Memory B cell (primary cell): ENCODE data around the gene STEAP2.

Experiments used
- ATAC-seq: fragments of 150-1000 bp; cut with Tn5 transposase; 2 replicates; pipeline ENCODE4 v1.10.0; 2021; ENCODE audit warnings: low read depth, mild to moderate bottlenecking, moderate library complexity
- DNase-seq, 2 donors: peaks; one replicate each; pipeline ENCODE4 v3.0.0; 2022; ENCODE audit warnings: low spot score in 2 of 2
- H3K27ac Mint-ChIP-seq: one replicate; pipeline ENCODE4 v1.8.0; 2022; ENCODE audit warnings: mild to moderate bottlenecking, moderate library complexity, mixed read lengths
- H3K27me3 Mint-ChIP-seq: one replicate; pipeline ENCODE4 v1.8.0; 2022; ENCODE audit warnings: mixed read lengths
- H3K36me3 Mint-ChIP-seq: one replicate; pipeline ENCODE4 v1.8.0; 2022; ENCODE audit warnings: mild to moderate bottlenecking, mixed read lengths
- H3K4me1 Mint-ChIP-seq: one replicate; pipeline ENCODE4 v1.8.0; 2022; ENCODE audit warnings: mixed read lengths
- H3K4me3 Mint-ChIP-seq: one replicate; pipeline ENCODE4 v1.8.0; 2022; ENCODE audit warnings: mild to moderate bottlenecking, moderate library complexity, mixed read lengths
- H3K9me3 Mint-ChIP-seq: one replicate; pipeline ENCODE4 v1.8.0; 2022; ENCODE audit warnings: mixed read lengths

STEAP2 gene

DNA sequence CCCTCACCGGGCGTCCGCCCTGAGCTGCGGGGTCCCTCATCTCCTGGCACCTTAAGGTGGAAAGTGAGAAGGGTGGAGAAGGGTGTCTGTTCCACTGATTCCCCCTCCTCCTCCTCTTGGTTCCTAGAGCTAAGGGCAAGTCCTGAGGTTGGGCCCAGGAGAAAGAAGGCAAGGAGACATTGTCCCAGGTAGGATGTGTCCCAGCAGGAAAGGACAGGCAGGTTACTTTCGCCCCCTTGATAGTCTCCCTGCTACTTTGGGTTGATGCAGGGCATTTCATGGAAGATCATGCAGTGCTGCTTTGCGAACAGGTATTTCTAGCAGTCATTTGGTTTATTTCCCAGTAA, 582 bp downstream of the STEAP2 start:
- H3K4me3 Mint-ChIP-seq, result peak overlapping the region; percentile 68
- H3K36me3 Mint-ChIP-seq, result no peaks in the 10 kb centered on the region
- no peak for ATAC-seq
- H3K27me3 Mint-ChIP-seq, result peaks cover 7% of the 10 kb centered on the region
- H3K27ac Mint-ChIP-seq, result no peak overlapping the region
- peaks cover 4% of the 10 kb centered on the region for H3K4me1 Mint-ChIP-seq
- H3K9me3 Mint-ChIP-seq, result peaks cover 3% of the 10 kb centered on the region
- no peak for DNase-seq

- DNase-seq (no peak), ATAC-seq (no peak)
- no peaks in the 10 kb centered on the region for H3K4me1 Mint-ChIP-seq
- no peaks in the 10 kb centered on the region for H3K36me3 Mint-ChIP-seq
- no peak overlapping the region for H3K4me3 Mint-ChIP-seq
- no peaks in the 10 kb centered on the region for H3K9me3 Mint-ChIP-seq
- no peak overlapping the region for H3K27ac Mint-ChIP-seq
- peaks cover 6% of the 10 kb centered on the region for H3K27me3 Mint-ChIP-seq
Measured at GRCh38 chr7:90213521-90213920, 2.0 kb downstream of the STEAP2 start.

GRCh38 chr7:90216080-90216674, 4.6 kb downstream of the STEAP2 start:
- peaks cover 7% of the 10 kb centered on the region for H3K27me3 Mint-ChIP-seq
- no peak overlapping the region for H3K27ac Mint-ChIP-seq
- no peaks in the 10 kb centered on the region for H3K36me3 Mint-ChIP-seq
- H3K4me3 Mint-ChIP-seq, result no peak overlapping the region
- no peaks in the 10 kb centered on the region for H3K4me1 Mint-ChIP-seq
- DNase-seq (no peak), ATAC-seq (no peak)
- H3K9me3 Mint-ChIP-seq, result no peaks in the 10 kb centered on the region

DNA sequence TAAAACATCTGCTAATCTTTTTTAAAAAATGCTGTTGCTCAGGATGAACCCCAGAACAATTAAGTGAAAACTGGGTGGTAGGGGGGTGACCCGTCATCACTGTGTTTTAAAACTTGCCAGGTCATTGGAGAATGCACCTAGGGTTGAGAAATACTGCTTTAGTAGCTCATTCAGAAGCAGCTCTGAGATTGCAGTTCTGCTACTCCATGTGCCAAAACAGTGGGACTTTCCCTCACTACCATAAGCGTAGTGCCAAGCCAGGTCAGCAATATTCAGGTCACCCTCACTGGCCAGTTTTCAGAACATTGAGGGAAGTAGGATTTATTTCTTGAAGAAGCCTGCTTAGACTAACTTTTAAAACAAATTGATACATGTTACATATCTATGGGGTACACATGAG, 5.2 kb downstream of the STEAP2 start:
- Mint-ChIP-seq H3K36me3 (no peaks in the 10 kb centered on the region), H3K4me1 (no peaks in the 10 kb centered on the region), H3K9me3 (no peaks in the 10 kb centered on the region), H3K27me3 (peaks cover 4% of the 10 kb centered on the region), H3K4me3 (no peak overlapping the region), H3K27ac (no peak overlapping the region)
- DNase-seq (no peak), ATAC-seq (no peak)

GRCh38 chr7:90222390-90222789, 10.8 kb downstream of the STEAP2 start:
- Mint-ChIP-seq H3K27me3 (peaks cover 10% of the 10 kb centered on the region), H3K27ac (no peak overlapping the region), H3K9me3 (no peaks in the 10 kb centered on the region), H3K4me3 (no peak overlapping the region), H3K36me3 (no peaks in the 10 kb centered on the region), H3K4me1 (no peaks in the 10 kb centered on the region)
- ATAC-seq (no peak), DNase-seq (no peak)

DNA sequence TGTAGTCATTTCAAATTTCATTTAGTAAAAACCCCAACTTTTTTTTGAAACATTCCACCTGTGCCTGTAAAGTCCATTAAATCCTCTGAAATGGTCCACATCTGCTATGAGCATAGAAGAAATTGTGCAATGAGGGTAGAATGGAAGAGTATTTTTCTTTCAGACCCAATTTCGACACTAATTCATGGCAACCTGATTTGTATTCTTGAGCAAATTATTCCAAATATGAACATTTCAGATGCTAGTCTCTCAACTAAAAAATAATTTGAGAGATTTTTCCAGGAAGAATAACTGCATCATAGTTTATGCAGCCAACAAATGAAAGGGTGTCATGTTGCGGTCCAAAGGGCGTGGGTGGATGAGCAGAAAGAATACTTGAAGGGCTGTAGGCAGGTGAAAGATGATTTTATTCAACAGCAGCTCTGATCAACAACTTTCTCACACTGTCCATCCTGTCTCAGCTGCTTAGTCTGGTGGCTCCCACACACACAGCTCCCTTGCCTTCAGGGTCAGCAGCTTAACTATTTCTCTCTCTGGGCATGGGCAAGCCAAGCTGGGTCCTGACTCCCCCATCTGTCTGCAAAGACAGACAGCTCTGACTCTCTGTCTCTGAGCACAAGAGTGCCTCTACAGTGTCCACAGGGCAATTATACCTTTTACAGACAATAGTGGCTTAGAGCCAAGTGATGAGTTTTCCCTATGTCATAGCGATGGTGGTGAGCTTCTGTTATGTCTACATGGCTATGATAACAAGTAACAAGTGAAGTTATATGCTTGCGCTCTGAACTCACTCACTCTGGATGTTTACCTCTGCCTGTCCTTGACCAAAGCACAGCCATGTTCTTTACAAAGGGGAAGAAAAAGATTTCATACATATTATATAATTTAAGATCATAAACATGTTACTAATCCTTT, 11.5 kb downstream of the STEAP2 start:
- H3K36me3 Mint-ChIP-seq, result no peaks in the 10 kb centered on the region
- no peaks in the 10 kb centered on the region for H3K4me1 Mint-ChIP-seq
- no peak overlapping the region for H3K27ac Mint-ChIP-seq
- H3K9me3 Mint-ChIP-seq, result no peaks in the 10 kb centered on the region
- no peak overlapping the region for H3K4me3 Mint-ChIP-seq
- H3K27me3 Mint-ChIP-seq, result peaks cover 10% of the 10 kb centered on the region
- ATAC-seq (no peak), DNase-seq (no peak)

GRCh38 chr7:90224195-90224594, 12.7 kb downstream of the STEAP2 start:
- H3K27ac Mint-ChIP-seq, result no peak overlapping the region
- H3K9me3 Mint-ChIP-seq, result no peaks in the 10 kb centered on the region
- H3K36me3 Mint-ChIP-seq, result no peaks in the 10 kb centered on the region
- ATAC-seq (no peak), DNase-seq (no peak)
- H3K4me1 Mint-ChIP-seq, result no peaks in the 10 kb centered on the region
- H3K27me3 Mint-ChIP-seq, result peaks cover 10% of the 10 kb centered on the region
- H3K4me3 Mint-ChIP-seq, result no peak overlapping the region

DNA sequence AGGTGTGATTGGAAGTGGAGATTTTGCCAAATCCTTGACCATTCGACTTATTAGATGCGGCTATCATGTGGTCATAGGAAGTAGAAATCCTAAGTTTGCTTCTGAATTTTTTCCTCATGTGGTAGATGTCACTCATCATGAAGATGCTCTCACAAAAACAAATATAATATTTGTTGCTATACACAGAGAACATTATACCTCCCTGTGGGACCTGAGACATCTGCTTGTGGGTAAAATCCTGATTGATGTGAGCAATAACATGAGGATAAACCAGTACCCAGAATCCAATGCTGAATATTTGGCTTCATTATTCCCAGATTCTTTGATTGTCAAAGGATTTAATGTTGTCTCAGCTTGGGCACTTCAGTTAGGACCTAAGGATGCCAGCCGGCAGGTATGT, 13.6 kb downstream of the STEAP2 start:
- H3K4me1 Mint-ChIP-seq, result no peaks in the 10 kb centered on the region
- H3K9me3 Mint-ChIP-seq, result no peaks in the 10 kb centered on the region
- DNase-seq, result no peak
- no peak overlapping the region for H3K27ac Mint-ChIP-seq
- no peaks in the 10 kb centered on the region for H3K36me3 Mint-ChIP-seq
- no peak overlapping the region for H3K4me3 Mint-ChIP-seq
- no peak for ATAC-seq
- H3K27me3 Mint-ChIP-seq, result peaks cover 10% of the 10 kb centered on the region

DNA sequence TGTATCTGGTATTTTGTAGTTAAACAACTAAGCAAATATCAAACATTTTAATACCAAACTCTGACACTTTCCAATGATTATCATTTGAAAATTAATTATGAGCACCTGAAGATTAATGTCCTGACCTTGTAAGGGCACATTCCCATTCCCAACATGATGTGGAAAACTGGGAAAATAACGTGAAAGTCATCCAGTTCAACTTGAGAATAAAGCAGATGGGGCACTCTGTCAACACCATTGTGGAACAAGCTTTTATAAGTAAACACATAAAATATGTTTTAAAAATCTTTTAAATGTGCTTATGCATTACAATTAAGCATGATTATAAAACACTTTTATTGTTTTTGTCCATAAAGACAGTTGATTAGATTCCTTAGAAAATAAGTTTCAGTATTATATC, 14.1 kb downstream of the STEAP2 start:
- H3K4me3 Mint-ChIP-seq, result no peak overlapping the region
- H3K4me1 Mint-ChIP-seq, result no peaks in the 10 kb centered on the region
- H3K27ac Mint-ChIP-seq, result no peak overlapping the region
- H3K9me3 Mint-ChIP-seq, result no peaks in the 10 kb centered on the region
- peaks cover 7% of the 10 kb centered on the region for H3K27me3 Mint-ChIP-seq
- no peak for DNase-seq
- H3K36me3 Mint-ChIP-seq, result no peaks in the 10 kb centered on the region
- ATAC-seq, result no peak

DNA sequence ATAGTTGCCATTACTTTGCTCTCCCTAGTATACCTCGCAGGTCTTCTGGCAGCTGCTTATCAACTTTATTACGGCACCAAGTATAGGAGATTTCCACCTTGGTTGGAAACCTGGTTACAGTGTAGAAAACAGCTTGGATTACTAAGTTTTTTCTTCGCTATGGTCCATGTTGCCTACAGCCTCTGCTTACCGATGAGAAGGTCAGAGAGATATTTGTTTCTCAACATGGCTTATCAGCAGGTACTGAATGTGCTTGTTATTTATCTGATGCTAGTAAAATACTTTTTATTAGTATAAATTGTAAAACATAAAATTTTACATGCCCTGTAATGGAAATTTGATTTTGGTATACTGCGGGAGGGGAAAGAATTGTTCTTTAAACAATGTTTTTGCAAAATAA, 15.7 kb downstream of the STEAP2 start:
- H3K4me1 Mint-ChIP-seq, result no peaks in the 10 kb centered on the region
- no peak for ATAC-seq
- H3K36me3 Mint-ChIP-seq, result no peaks in the 10 kb centered on the region
- H3K4me3 Mint-ChIP-seq, result no peak overlapping the region
- no peak overlapping the region for H3K27ac Mint-ChIP-seq
- no peak for DNase-seq
- peaks cover 7% of the 10 kb centered on the region for H3K27me3 Mint-ChIP-seq
- no peaks in the 10 kb centered on the region for H3K9me3 Mint-ChIP-seq

- DNase-seq (no peak), ATAC-seq (no peak)
- H3K9me3 Mint-ChIP-seq, result no peaks in the 10 kb centered on the region
- no peaks in the 10 kb centered on the region for H3K27me3 Mint-ChIP-seq
- H3K27ac Mint-ChIP-seq, result no peak overlapping the region
- no peaks in the 10 kb centered on the region for H3K4me1 Mint-ChIP-seq
- H3K4me3 Mint-ChIP-seq, result no peak overlapping the region
- H3K36me3 Mint-ChIP-seq, result no peaks in the 10 kb centered on the region
Measured at GRCh38 chr7:90229682-90230081, 18.1 kb downstream of the STEAP2 start.

DNA sequence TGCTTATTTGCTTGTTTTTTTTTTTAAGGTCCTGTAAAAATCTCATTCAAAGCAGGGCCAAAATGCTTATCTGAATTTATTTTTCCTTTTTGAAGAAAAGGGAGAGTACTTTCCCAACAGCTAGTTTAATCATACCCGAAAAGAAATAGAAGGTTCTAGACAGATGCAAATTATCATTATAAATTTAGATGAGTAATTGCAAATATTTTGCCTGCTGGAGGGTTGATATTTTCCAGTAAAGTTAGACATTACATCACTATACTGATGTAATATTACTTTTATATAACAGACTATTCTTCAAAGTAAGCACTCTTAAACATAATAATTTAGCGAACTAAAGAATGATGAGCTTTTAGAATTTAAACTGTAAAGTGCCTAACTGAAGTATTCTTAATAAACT, 19.3 kb downstream of the STEAP2 start:
- no peak for ATAC-seq
- no peaks in the 10 kb centered on the region for H3K9me3 Mint-ChIP-seq
- no peak for DNase-seq
- no peaks in the 10 kb centered on the region for H3K27me3 Mint-ChIP-seq
- no peak overlapping the region for H3K27ac Mint-ChIP-seq
- H3K36me3 Mint-ChIP-seq, result no peaks in the 10 kb centered on the region
- H3K4me1 Mint-ChIP-seq, result no peaks in the 10 kb centered on the region
- no peak overlapping the region for H3K4me3 Mint-ChIP-seq

- ATAC-seq (no peak), DNase-seq (no peak)
- Mint-ChIP-seq H3K36me3 (no peaks in the 10 kb centered on the region), H3K4me1 (no peaks in the 10 kb centered on the region), H3K4me3 (no peak overlapping the region), H3K27me3 (no peaks in the 10 kb centered on the region), H3K9me3 (no peaks in the 10 kb centered on the region), H3K27ac (no peak overlapping the region)
Measured at GRCh38 chr7:90231304-90231703, 19.8 kb downstream of the STEAP2 start.

- Mint-ChIP-seq H3K27me3 (no peaks in the 10 kb centered on the region), H3K4me3 (no peak overlapping the region), H3K4me1 (no peaks in the 10 kb centered on the region), H3K27ac (no peak overlapping the region), H3K36me3 (no peaks in the 10 kb centered on the region), H3K9me3 (no peaks in the 10 kb centered on the region)
- ATAC-seq (no peak), DNase-seq (no peak)
Measured at GRCh38 chr7:90232430-90232829, 20.9 kb downstream of the STEAP2 start.

- DNase-seq (no peak), ATAC-seq (no peak)
- no peaks in the 10 kb centered on the region for H3K36me3 Mint-ChIP-seq
- no peaks in the 10 kb centered on the region for H3K27me3 Mint-ChIP-seq
- peaks cover 3% of the 10 kb centered on the region for H3K4me1 Mint-ChIP-seq
- no peak overlapping the region for H3K27ac Mint-ChIP-seq
- H3K9me3 Mint-ChIP-seq, result no peaks in the 10 kb centered on the region
- H3K4me3 Mint-ChIP-seq, result no peak overlapping the region
Measured at GRCh38 chr7:90233569-90233968, 22.0 kb downstream of the STEAP2 start.
